Adrenal gland (tissue), 12 donors: ENCODE results near the gene NR2F1. TPM values are rescaled to one million over a fixed set of nuclear protein-coding genes. Genes with fewer than 3 reads are reported as not detected.

Experiments
- DNase-seq, 7 donors: peaks; one replicate each; pipeline ENCODE4 v3.0.0-alpha.2; 2019 to 2020
- H3K27ac ChIP-seq, 5 donors: fragments of 200-600 bp; sonication (generic) in 4 of 5; 1 replicate in 3 of 5; 2 replicates in 2 of 5; pipeline versions ENCODE4 v1.5.1 to v1.8.0; 2016 to 2020; ENCODE audit warnings: mild to moderate bottlenecking in 1 of 5
- H3K27me3 ChIP-seq: fragments of 200-600 bp; 2 replicates; pipeline ENCODE4 v1.8.0; 2021
- H3K36me3 ChIP-seq, 2 donors: fragments of 200-600 bp; replicated peaks in 1 of 2; 1 replicate in 1 of 2; 2 replicates in 1 of 2; pipeline versions ENCODE4 v1.5.1 to v1.8.0; 2018 to 2022
- H3K4me1 ChIP-seq, 2 donors: fragments of 200-600 bp; replicated peaks in 1 of 2; 1 replicate in 1 of 2; 2 replicates in 1 of 2; pipeline versions ENCODE4 v1.5.1 to v1.8.0; 2018 to 2021
- H3K4me3 ChIP-seq, 4 donors: fragments of 200-600 bp; sonication (generic) in 3 of 4; one replicate each; pipeline ENCODE4 v1.5.1; 2016 to 2018
- H3K9me3 ChIP-seq, 3 donors: fragments of 200-600 bp; sonication (generic) in 1 of 3; replicated peaks in 1 of 3; 1 replicate in 2 of 3; 2 replicates in 1 of 3; pipeline versions ENCODE4 v1.5.1 to v1.8.0; 2016 to 2021
- POLR2A ChIP-seq, 2 donors: fragments of 450-650 bp; IDR thresholded peaks; one replicate each; pipeline ENCODE4 v1.6.1; 2017; ENCODE audit warnings: antibody characterized with exemption in 2 of 2, mild to moderate bottlenecking in 2 of 2, moderate library complexity in 1 of 2
- WGBS, 4 donors: extraction: QIAGEN DNeasy Blood & Tissue Kit in 2 of 4; methylation state at CpG; one replicate each; pipeline versions ENCODE4 v1.1.5 to v1.1.7; 2013 to 2017; 5-methylcytosine and 5-hydroxymethylcytosine counted together
- intact Hi-C, 2 donors: fragments of 100-400 bp; cut with DNase I; formaldehyde crosslinking; loops; one replicate each; pipeline versions ENCODE4 v1.14.1 to v1.15.0; 2022 to 2023
- polyA plus RNA-seq, 3 donors: library from polyadenylated mRNA; stranded (reverse); fragments of 200-250 nt in 2 of 3; fragments of 350-450 nt in 1 of 3; fragmentation: Illumina TruSeq in 1 of 3; extraction: RNeasy Lipid Tissue Mini Kit (QIAGEN cat#74804) in 1 of 3; gene quantifications; one replicate each; pipeline ENCODE4 v1.2.3, GENCODE V29; 2013 to 2014
- total RNA-seq, 9 donors: library from RNA; depleted of rRNA in 4 of 9; stranded (reverse); fragments of >200 nt in 4 of 9; fragments of 120-200 nt in 1 of 9; fragmentation: NEBNext Ultra II Directional in 1 of 9; extraction: Animal tissue kit (Norgen Biotek cat#: 25700) in 1 of 9; gene quantifications; one replicate each; pipeline versions ENCODE4 v1.1.0 to v1.2.4, GENCODE V29; 2013 to 2023
- TF ChIP-seq, protein P1 (sequence below), 6 experiments: fragments of 450-650 bp in 4 of 6; fragments of 200-600 bp in 2 of 6; sonication (generic) in 1 of 6; IDR thresholded peaks; 1 replicate in 5 of 6; 2 replicates in 1 of 6; pipeline versions ENCODE4 v1.5.1 to v1.8.0; 2016 to 2021; ENCODE audit warnings: antibody characterized with exemption in 6 of 6, mild to moderate bottlenecking in 2 of 6, moderate library complexity in 1 of 6
- donor health status: healthy with polysubstance abuse.
- donor health status: Bipolar disorder and iron deficiency.
- donor health status: DM: yes; HTN: yes; CAD: no.
- donor health status: DM: no; HTN: no; CAD: no.
- donor health status: DM: no; HTN: no; CAD: no.
- donor health status: DM: yes; HTN: yes; CAD: no.

The NR2F1 gene
- total and polyA plus RNA-seq, 12 donors, result 22.4 to 195 (median 68.2) TPM

DNA sequence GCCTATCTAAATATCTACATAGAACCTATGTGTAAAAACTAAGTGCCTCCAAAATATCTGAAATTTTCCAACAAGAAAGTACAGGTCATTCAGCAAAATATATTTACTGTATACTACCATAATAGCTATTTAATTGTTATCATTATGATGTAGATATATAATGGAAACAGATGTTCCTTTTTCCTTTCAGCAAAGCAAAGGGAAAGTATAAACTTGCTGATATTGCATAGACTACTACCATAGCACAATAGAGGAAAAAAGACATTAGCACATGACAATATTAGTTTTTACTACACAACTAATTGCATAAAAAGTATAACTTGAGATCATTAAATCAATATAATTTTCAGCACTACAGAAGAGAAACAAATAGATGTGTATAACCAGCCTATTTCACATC, 16.9 kb upstream of the NR2F1 start:
- DNase-seq, result no peak
- no peaks in the 10 kb centered on the region for H3K27me3 ChIP-seq
- TF ChIP-seq, protein P1, sequence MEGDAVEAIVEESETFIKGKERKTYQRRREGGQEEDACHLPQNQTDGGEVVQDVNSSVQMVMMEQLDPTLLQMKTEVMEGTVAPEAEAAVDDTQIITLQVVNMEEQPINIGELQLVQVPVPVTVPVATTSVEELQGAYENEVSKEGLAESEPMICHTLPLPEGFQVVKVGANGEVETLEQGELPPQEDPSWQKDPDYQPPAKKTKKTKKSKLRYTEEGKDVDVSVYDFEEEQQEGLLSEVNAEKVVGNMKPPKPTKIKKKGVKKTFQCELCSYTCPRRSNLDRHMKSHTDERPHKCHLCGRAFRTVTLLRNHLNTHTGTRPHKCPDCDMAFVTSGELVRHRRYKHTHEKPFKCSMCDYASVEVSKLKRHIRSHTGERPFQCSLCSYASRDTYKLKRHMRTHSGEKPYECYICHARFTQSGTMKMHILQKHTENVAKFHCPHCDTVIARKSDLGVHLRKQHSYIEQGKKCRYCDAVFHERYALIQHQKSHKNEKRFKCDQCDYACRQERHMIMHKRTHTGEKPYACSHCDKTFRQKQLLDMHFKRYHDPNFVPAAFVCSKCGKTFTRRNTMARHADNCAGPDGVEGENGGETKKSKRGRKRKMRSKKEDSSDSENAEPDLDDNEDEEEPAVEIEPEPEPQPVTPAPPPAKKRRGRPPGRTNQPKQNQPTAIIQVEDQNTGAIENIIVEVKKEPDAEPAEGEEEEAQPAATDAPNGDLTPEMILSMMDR (IDR thresholded peaks at IDR 0.05), result no peak
- no peak for TF ChIP-seq POLR2A (IDR thresholded peaks at IDR 0.05)
- H3K27ac ChIP-seq, result peak overlapping the region in 1 of 5 donors; percentile 4
- peaks cover 5 to 8% of the 10 kb centered on the region in 2 donors for H3K4me1 ChIP-seq
- no peak overlapping the region for H3K4me3 ChIP-seq
- no peaks in the 10 kb centered on the region for H3K36me3 ChIP-seq
- intact Hi-C loops, result no loop called here
- no peaks in the 10 kb centered on the region for H3K9me3 ChIP-seq

DNA sequence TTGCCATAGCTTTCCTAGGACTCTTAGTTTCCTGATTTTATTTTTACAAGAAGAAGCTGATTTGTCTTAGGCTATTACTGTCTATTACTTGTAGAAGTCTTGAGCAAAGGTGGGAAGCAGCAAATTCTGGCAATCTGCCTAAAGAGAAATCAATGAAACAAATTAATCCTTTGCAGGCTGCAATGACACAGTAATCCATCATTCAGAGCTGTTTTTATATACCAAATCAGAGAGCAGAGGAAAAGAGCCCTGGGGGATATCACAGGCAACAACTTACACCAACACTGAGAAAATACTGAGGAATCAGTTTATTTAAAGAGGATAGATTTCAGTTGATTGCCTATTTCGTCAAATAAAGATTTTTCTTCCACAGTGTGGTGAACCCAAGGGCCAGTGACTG, 15.6 kb upstream of the NR2F1 start:
- Histone ChIP-seq H3K4me1 (peaks cover 5 to 8% of the 10 kb centered on the region in 2 donors), H3K9me3 (no peaks in the 10 kb centered on the region), H3K36me3 (no peaks in the 10 kb centered on the region), H3K27me3 (no peaks in the 10 kb centered on the region), H3K27ac (peak overlapping the region in 1 of 5 donors; percentile 31), H3K4me3 (no peak overlapping the region)
- WGBS, 4 donors, result 65 to 78% (median 71%) methylated on average over 1 of the region's 1 CpG
- no peak for TF ChIP-seq POLR2A (IDR thresholded peaks at IDR 0.05)
- TF ChIP-seq, protein P1 (IDR thresholded peaks at IDR 0.05), result no peak
- no peak for DNase-seq
- intact Hi-C loops, result no loop called here

DNA sequence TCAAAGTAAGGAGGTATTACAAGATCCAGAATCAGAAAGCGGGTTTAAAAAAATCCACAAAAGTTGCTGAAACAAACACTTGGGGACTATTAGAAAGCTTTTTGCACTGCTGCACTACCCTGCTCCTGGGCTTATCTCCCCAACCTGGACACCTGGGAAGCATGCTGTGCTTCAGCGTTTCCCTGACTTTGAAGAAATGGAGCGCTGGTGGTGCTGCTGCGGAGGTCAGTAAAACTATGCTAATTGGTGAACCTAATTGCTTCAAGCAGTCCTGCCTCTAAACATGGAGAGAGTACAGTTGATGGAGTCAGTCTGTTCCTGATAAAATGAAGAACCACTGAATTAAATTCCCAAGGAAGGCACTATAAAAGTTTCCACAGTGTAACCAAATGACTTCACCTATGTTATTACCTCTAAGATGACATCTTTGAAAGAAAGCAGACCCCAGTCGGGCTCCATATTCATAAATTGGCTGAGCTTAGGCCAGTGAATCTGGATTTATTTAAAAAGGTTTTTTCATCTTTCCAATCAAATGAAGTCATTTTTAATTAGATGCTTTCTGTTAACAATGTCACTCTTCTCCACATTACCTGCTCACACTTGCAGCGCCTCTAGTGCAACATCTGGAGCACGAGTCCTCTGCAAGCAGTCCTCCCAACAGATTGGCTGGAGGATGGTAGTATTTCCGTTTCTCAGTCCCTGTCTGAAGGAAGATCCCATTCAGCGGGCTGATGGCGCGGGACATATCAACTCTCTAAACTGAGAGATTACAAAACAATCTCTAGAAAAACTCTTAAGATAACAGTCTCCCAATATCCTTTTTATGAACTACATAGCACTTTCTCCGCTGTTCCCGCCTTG, 13.5 kb upstream of the NR2F1 start:
- DNase-seq, result no peak
- intact Hi-C loops, result loop anchor here (10.0 kb wide), 1 partner anchor 165 kb away; no protein-coding TSS in a partner anchor
- Histone ChIP-seq H3K36me3 (no peaks in the 10 kb centered on the region), H3K4me3 (no peak overlapping the region), H3K4me1 (peaks cover 3 to 5% of the 10 kb centered on the region in 2 donors), H3K27me3 (no peaks in the 10 kb centered on the region), H3K9me3 (no peaks in the 10 kb centered on the region), H3K27ac (peak overlapping the region in 3 of 5 donors; percentile 46 to 89 (median 79))
- no peak for TF ChIP-seq POLR2A (IDR thresholded peaks at IDR 0.05)
- 73 to 84% (median 79%) methylated on average over 13 of the region's 13 CpGs for WGBS, 4 donors

DNA sequence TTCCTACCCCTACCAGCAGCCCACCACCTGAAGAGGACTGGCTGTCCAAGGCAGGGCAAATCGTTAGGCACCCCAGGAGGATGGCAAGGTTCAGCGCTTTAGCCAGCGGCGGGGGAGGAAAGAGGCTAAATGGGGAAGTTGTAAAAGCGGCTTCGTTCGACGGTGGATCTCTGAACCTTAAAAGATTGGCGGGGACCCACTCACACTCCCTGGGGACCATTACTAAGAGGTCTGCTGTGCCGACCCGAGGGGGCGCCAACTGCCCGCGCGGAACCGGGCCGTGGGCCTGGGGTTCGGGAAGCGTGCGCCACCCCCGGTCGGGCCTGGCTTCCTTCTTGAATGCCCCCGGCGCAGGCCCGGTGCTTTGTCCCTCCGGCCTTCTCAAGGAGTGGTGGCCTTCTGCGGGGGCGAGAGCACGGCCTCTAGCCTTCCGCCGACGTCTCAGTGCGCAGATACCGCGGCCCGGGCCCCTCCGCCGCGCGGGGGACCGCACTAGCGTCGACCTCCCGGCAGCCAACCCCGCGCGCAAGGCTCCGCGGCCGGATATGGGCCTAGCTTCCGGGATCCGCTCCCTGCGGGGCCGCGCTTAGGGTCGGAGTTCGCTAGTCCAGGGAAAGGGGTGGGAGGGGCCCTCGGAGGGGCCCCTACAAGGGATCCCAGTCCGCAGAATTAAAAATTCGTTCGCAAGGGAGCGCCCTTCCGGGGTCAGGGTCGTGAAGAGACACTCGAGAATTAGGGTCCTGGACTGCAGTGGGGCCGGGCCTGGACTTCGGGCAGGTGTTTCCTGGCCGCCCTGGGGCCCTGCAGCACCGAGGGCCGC, 12.5 kb upstream of the NR2F1 start:
- TF ChIP-seq, protein P1 (IDR thresholded peaks at IDR 0.05), result no peak
- no peak for TF ChIP-seq POLR2A (IDR thresholded peaks at IDR 0.05)
- H3K27ac ChIP-seq, result peak overlapping the region in 3 of 5 donors; percentile 46 to 89 (median 79)
- no peak for DNase-seq
- H3K27me3 ChIP-seq, result no peaks in the 10 kb centered on the region
- H3K36me3 ChIP-seq, result no peaks in the 10 kb centered on the region
- H3K9me3 ChIP-seq, result no peaks in the 10 kb centered on the region
- intact Hi-C loops, result loop anchor here (10.0 kb wide), 1 partner anchor 166 kb away; no protein-coding TSS in a partner anchor
- 59 to 69% (median 64%) methylated on average over 19 to 70 of the region's 70 CpGs for WGBS, 4 donors
- peak overlapping the region in 1 of 4 donors; percentile 1 for H3K4me3 ChIP-seq
- peaks cover 0 to 5% of the 10 kb centered on the region in 2 donors for H3K4me1 ChIP-seq
